Measurements from ENCODE around the gene TBC1D2B.
A peak's percentile ranks its signal among the peaks of the same experiment; 100 is the strongest.

TBC1D2B gene

DNA sequence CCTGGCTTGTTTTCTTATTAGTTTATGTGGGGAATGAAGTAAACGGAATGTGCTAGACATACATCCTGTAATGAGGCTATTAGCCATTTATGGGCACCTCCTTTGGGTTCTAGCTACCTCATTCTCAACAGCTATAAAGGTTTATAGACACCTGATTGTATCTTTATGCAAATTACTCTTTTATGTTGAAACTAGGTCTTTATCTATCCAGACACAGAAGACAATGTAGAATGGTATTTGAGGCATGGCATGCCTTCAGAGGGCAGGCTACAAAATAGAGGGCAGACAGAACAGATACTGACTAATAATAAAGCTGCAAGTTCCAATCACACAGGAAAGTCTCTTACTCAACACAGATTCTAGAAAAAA lies 27.1 kb downstream of the TBC1D2B start:
- DNase-seq (ENCODE audit: low read depth in 1 of 2, low spot score in 1 of 2): no peak
- TF ChIP-seq POLR2AphosphoS5 (IDR thresholded peaks at IDR 0.05; ENCODE audit: low read depth) (no peak), GABPA (IDR thresholded peaks at IDR 0.05; ENCODE audit: low read depth) (no peak), SPI1 (IDR thresholded peaks at IDR 0.05; ENCODE audit: borderline replicate concordance, low read depth) (no peak)
- TF ChIP-seq, protein P1, sequence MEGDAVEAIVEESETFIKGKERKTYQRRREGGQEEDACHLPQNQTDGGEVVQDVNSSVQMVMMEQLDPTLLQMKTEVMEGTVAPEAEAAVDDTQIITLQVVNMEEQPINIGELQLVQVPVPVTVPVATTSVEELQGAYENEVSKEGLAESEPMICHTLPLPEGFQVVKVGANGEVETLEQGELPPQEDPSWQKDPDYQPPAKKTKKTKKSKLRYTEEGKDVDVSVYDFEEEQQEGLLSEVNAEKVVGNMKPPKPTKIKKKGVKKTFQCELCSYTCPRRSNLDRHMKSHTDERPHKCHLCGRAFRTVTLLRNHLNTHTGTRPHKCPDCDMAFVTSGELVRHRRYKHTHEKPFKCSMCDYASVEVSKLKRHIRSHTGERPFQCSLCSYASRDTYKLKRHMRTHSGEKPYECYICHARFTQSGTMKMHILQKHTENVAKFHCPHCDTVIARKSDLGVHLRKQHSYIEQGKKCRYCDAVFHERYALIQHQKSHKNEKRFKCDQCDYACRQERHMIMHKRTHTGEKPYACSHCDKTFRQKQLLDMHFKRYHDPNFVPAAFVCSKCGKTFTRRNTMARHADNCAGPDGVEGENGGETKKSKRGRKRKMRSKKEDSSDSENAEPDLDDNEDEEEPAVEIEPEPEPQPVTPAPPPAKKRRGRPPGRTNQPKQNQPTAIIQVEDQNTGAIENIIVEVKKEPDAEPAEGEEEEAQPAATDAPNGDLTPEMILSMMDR (IDR thresholded peaks at IDR 0.05; ENCODE audit: insufficient read depth, low read length): no peak
- no peaks in the 10 kb centered on the region for H3K27me3 ChIP-seq (ENCODE audit: insufficient read depth, poor library complexity, severe bottlenecking)
- no peak overlapping the region for H3K4me3 ChIP-seq (replicated peaks; ENCODE audit: insufficient read depth, low read length)
- peak overlapping the region; percentile 86 for H3K27ac ChIP-seq (replicated peaks)

DNA sequence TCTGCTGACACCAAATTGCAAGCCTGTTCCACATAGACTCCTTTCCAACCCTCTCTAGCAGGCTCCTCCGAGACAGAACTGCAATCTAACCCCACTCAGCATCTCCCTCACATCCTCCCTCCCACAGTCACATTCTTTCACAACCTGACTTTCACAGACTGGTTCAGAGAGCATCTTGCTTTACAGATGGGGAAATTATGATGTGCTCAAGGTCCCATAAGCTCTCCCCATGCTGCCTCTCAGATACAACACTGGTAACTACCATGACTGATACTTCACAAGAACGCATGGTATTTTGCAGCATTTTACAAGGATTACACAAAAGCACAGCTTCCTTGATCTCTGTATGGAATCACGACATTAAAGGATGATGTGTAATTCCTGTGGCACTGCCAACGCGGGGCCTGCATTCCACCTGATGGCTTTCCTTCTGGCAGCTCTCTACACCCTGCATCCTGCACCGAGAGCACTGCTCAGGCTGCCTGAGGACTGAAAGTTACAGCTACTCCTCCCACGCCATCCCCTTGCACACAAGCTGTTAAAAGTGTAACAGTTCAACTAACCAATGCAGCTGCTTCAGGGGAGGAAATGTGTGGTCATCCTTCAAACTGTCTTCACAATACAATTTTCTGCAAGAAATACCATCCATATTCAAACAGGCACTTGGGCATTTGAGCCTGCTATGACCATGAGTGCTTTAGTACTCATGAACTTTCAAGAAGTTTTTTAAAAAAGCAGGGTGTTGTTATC lies 27.6 kb downstream of the TBC1D2B start:
- no peaks in the 10 kb centered on the region for H3K27me3 ChIP-seq (ENCODE audit: insufficient read depth, poor library complexity, severe bottlenecking)
- DNase-seq (ENCODE audit: low read depth in 1 of 2, low spot score in 1 of 2): peak; percentile 65 to 86
- no peak overlapping the region for H3K4me3 ChIP-seq (replicated peaks; ENCODE audit: insufficient read depth, low read length)
- TF ChIP-seq POLR2AphosphoS5 (IDR thresholded peaks at IDR 0.05; ENCODE audit: low read depth) (peak; percentile 84), GABPA (IDR thresholded peaks at IDR 0.05; ENCODE audit: low read depth) (no peak)
- peak overlapping the region; percentile 86 for H3K27ac ChIP-seq (replicated peaks)

DNA sequence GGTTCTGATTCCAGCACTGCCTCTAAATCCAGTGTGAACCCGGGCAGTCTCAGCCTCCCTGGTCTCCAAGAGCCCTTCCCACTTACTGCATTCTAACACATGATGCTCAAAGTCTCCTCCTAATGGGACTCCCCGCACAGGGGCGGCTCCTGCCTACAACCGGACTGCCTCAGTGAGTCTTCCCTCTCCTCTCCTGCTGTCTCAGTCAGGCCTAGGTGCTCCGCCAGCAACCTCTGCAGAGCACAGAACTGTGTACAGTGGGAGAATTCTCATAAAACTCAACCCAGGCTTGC lies 28.9 kb downstream of the TBC1D2B start:
- H3K27ac ChIP-seq (replicated peaks): peak overlapping the region; percentile 86

DNA sequence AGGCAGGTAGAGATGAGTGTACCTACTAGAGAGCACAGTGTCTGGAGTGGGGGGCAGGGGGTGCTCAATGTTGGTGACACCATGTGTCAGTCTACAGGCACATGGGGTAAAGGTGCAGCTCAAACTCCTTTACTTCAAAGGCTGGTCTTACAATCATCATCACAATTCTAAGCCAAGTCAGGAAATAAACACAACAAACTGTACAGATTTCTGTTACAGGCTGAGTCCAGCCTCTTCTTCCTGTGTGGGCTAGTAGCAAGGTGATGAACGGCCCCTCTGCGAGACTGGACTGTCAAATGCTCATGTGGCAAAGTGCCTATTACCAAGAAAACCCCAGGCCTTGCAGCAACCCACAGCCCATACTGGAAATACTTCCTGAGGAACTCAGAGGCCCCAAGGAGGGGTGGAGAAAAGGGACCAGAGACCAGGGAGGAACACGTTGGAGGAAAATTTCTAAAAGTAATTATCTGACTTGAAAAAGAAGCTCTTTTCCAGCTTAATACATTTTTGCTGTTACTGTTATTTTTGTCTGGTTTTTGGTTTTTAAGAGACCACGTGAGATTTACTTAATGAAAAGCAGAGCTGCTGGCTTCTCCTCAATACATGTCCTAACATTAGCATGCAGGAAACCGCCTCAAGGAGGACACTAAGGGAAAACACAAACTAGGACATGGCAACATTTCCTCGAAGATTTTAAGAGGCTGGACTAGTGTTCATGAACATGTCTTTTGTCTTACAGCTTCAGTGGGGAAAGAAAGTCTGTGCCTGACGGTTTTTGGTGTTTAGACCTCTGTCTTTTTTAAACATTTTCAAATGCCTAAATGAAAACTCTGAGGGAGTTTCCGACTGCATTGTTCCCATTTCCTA lies 29.5 kb downstream of the TBC1D2B start:
- TF ChIP-seq POLR2AphosphoS5 (IDR thresholded peaks at IDR 0.05; ENCODE audit: low read depth) (peak; percentile 78), SPI1 (IDR thresholded peaks at IDR 0.05; ENCODE audit: borderline replicate concordance, low read depth) (peak; percentile 77), GABPA (IDR thresholded peaks at IDR 0.05; ENCODE audit: low read depth) (no peak)
- TF ChIP-seq, protein P1 (IDR thresholded peaks at IDR 0.05; ENCODE audit: insufficient read depth, low read length): no peak
- TF ChIP-seq, protein P2, sequence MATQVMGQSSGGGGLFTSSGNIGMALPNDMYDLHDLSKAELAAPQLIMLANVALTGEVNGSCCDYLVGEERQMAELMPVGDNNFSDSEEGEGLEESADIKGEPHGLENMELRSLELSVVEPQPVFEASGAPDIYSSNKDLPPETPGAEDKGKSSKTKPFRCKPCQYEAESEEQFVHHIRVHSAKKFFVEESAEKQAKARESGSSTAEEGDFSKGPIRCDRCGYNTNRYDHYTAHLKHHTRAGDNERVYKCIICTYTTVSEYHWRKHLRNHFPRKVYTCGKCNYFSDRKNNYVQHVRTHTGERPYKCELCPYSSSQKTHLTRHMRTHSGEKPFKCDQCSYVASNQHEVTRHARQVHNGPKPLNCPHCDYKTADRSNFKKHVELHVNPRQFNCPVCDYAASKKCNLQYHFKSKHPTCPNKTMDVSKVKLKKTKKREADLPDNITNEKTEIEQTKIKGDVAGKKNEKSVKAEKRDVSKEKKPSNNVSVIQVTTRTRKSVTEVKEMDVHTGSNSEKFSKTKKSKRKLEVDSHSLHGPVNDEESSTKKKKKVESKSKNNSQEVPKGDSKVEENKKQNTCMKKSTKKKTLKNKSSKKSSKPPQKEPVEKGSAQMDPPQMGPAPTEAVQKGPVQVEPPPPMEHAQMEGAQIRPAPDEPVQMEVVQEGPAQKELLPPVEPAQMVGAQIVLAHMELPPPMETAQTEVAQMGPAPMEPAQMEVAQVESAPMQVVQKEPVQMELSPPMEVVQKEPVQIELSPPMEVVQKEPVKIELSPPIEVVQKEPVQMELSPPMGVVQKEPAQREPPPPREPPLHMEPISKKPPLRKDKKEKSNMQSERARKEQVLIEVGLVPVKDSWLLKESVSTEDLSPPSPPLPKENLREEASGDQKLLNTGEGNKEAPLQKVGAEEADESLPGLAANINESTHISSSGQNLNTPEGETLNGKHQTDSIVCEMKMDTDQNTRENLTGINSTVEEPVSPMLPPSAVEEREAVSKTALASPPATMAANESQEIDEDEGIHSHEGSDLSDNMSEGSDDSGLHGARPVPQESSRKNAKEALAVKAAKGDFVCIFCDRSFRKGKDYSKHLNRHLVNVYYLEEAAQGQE (IDR thresholded peaks at IDR 0.05; ENCODE audit: insufficient replicate concordance, low read depth): peak; percentile 24
- no peak overlapping the region for H3K4me3 ChIP-seq (replicated peaks; ENCODE audit: insufficient read depth, low read length)
- H3K27me3 ChIP-seq (ENCODE audit: insufficient read depth, poor library complexity, severe bottlenecking): no peaks in the 10 kb centered on the region
- peak overlapping the region; percentile 86 for H3K27ac ChIP-seq (replicated peaks)
- peak in 1 of 2 experiments; percentile 96 for DNase-seq (ENCODE audit: low read depth in 1 of 2, low spot score in 1 of 2)

More for the DNA sequence above, 28.9 kb downstream of the TBC1D2B start:
- TF ChIP-seq POLR2AphosphoS5 (IDR thresholded peaks at IDR 0.05; ENCODE audit: low read depth) (no peak), GABPA (IDR thresholded peaks at IDR 0.05; ENCODE audit: low read depth) (no peak)
- TF ChIP-seq, protein P1 (IDR thresholded peaks at IDR 0.05; ENCODE audit: insufficient read depth, low read length): no peak
- no peak overlapping the region for H3K4me3 ChIP-seq (replicated peaks; ENCODE audit: insufficient read depth, low read length)
- H3K27me3 ChIP-seq (ENCODE audit: insufficient read depth, poor library complexity, severe bottlenecking): no peaks in the 10 kb centered on the region
- no peak for DNase-seq (ENCODE audit: low read depth in 1 of 2, low spot score in 1 of 2)

Data from HL-60 (cell line).